ENCODE results near the gene RPL28. TPM values are rescaled to one million over a fixed set of nuclear protein-coding genes. Genes with fewer than 3 reads are reported as not detected.

The RPL28 gene
- total RNA-seq, 1 donor: 829 TPM

- no peak for TF ChIP-seq CTCF (IDR thresholded peaks at IDR 0.05; ENCODE audit: insufficient read depth, low read length)
- H3K4me3 ChIP-seq (ENCODE audit: low read depth, low read length): no peak overlapping the region
- peak; percentile 43 for DNase-seq (ENCODE audit: low read depth)
These were observed 11.6 kb upstream of the RPL28 start for GRCh38 chr19:55373993-55374757.

GRCh38 chr19:55376241-55376933, 9.3 kb upstream of the RPL28 start, which contains the start of gene TMEM190:
Gene TMEM190 (plus strand): TSS chr19:55376826. CDS start chr19:55376854, 28 bp downstream.
- DNase-seq (ENCODE audit: low read depth): no peak
- no peak within 1 kb of the TSS for H3K4me3 ChIP-seq (ENCODE audit: low read depth, low read length)
- TF ChIP-seq CTCF (IDR thresholded peaks at IDR 0.05; ENCODE audit: insufficient read depth, low read length): no peak

- H3K4me3 ChIP-seq (ENCODE audit: low read depth, low read length): no peak overlapping the region
- TF ChIP-seq CTCF (IDR thresholded peaks at IDR 0.05; ENCODE audit: insufficient read depth, low read length): no peak
- DNase-seq (ENCODE audit: low read depth): no peak
These were observed 8.2 kb upstream of the RPL28 start for GRCh38 chr19:55377356-55378131.

- no peak overlapping the region for H3K4me3 ChIP-seq (ENCODE audit: low read depth, low read length)
- no peak for TF ChIP-seq CTCF (IDR thresholded peaks at IDR 0.05; ENCODE audit: insufficient read depth, low read length)
- DNase-seq (ENCODE audit: low read depth): no peak
These were observed 6.6 kb upstream of the RPL28 start for GRCh38 chr19:55379174-55379573.

GRCh38 chr19:55382013-55382412, 3.7 kb upstream of the RPL28 start:
- TF ChIP-seq CTCF (IDR thresholded peaks at IDR 0.05; ENCODE audit: insufficient read depth, low read length): no peak
- no peak for DNase-seq (ENCODE audit: low read depth)
- no peak overlapping the region for H3K4me3 ChIP-seq (ENCODE audit: low read depth, low read length)

GRCh38 chr19:55382522-55383054, 3.1 kb upstream of the RPL28 start:
- H3K4me3 ChIP-seq (ENCODE audit: low read depth, low read length): no peak overlapping the region
- no peak for DNase-seq (ENCODE audit: low read depth)
- TF ChIP-seq CTCF (IDR thresholded peaks at IDR 0.05; ENCODE audit: insufficient read depth, low read length): no peak
